ENCODE measurements around the gene DDX20. TPM values are rescaled to one million over a fixed set of nuclear protein-coding genes. Genes with fewer than 3 reads are reported as not detected.
"Not testable (repeated sequence)": the region's sequence is repeated elsewhere in the genome, so short reads cannot be mapped to it uniquely, and the experiment has no call there.

The DDX20 gene
- total RNA-seq, 1 donor from 2014 or later = 18.7 TPM

DNA sequence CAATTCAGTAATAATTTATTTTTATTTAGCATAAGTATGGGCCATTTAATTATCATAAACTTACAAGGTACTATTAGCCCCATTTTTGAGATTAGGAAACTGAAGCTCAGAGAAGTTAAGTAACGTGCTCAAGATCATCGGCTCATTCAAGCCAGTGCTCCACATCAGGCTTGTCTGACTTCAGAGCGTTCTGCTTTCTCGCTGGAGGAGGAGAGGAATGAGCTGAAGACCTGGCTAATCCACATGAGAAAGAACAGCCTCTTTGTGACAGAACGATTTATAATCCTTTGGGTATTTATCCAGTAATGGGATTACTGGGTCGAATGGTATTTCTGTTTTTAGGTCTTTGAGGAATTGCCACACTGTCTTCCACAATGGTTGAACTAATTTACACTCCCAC, 39.7 kb downstream of the DDX20 start:
- Mint-ChIP-seq H3K4me3 (no peak overlapping the region), H3K9me3 (no peaks in the 10 kb centered on the region), H3K27me3 (peaks cover 18% of the 10 kb centered on the region), H3K36me3 (ENCODE audit: low read depth) (no peaks in the 10 kb centered on the region), H3K4me1 (no peaks in the 10 kb centered on the region), H3K27ac (no peak overlapping the region)
- intact Hi-C loops (cut with micrococcal nuclease) = no loop called here
- DNase-seq = no peak

DNA sequence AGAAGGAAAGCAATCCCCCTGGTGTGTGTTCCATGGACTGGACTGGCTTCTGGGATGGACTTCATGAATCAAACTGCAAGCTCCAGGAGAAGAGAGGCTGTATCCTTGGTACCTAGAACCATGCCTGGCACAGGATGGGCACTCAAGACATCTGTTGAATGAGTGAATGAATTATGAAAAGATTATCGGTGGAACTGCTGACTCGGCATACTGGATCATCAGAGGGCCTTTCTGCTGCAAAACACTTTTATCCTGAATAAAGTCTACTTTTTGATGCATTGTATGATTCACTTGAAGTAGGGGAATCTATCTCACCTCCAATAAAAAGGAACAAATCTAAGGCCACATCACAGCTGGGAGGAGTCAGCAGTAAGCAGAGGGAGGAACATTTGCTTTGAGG, 42.9 kb downstream of the DDX20 start:
- no peak overlapping the region for H3K27ac Mint-ChIP-seq
- H3K9me3 Mint-ChIP-seq = no peaks in the 10 kb centered on the region
- DNase-seq = no peak
- no peak overlapping the region for H3K4me3 Mint-ChIP-seq
- intact Hi-C loops (cut with micrococcal nuclease) = no loop called here
- H3K4me1 Mint-ChIP-seq = no peaks in the 10 kb centered on the region
- peaks cover 3% of the 10 kb centered on the region for H3K27me3 Mint-ChIP-seq
- H3K36me3 Mint-ChIP-seq (ENCODE audit: low read depth) = no peaks in the 10 kb centered on the region

DNA sequence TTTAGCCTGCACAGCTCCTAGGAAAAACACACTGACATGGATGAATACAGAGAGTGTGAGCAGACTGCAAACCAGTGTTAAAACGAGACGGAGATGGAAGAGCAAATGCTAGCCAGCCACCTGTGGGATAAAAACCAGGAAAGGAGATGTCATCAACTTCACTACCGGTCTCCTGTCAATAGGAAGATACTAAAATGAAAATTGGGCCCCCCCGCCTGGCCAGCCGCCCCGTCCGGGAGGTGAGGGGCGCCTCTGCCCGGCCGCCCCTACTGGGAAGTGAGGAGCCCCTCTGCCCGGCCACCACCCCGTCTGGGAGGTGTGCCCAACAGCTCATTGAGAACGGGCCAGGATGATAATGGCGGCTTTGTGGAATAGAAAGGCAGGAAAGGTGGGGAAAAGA, 44.0 kb downstream of the DDX20 start:
- DNase-seq; H3K27me3 Mint-ChIP-seq; H3K9me3 Mint-ChIP-seq; H3K4me1 Mint-ChIP-seq; H3K4me3 Mint-ChIP-seq; H3K27ac Mint-ChIP-seq; H3K36me3 Mint-ChIP-seq (ENCODE audit: low read depth); intact Hi-C loops (cut with micrococcal nuclease): not testable (repeated sequence)

DNA sequence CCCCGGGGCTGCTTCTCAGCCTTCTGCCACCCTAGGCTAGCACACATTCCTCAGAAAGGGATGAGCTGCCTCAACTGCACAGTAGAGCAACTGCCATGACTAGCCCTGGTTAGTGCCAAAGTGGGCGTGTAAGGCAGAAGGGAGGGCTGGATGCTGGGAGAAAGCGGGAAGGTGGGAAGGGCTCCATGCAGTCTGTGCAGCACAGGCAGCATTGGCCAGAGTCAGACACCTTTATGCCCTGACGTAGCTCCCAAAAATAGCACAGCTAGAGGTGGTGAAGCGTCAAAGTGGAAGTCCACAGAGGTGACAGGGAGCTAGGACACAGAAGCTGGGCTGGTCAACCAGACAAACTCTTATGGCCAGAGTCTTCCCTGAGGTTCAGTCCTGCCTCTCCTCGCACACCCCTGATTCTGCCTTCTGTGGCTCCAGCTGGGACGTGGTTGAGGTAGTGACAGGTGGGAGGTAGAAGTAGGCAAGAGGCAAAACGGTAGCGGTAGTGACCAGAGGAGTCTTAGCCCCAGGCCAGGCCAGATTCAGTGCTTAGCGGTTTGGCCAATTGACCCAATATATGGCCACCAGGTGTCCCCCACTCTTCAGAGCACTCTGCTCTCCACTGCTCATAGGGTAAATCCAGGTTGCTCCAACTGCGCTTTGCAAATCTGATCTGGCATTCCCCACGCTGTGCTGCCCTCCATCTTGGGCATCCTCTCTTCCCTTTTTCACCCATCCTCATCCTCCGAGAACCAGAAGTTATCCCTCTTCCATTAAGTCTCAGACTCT, 45.6 kb downstream of the DDX20 start:
- no peak overlapping the region for H3K4me3 Mint-ChIP-seq
- H3K27me3 Mint-ChIP-seq = peaks cover 2% of the 10 kb centered on the region
- intact Hi-C loops (cut with micrococcal nuclease) = no loop called here
- DNase-seq = no peak
- H3K36me3 Mint-ChIP-seq (ENCODE audit: low read depth) = no peaks in the 10 kb centered on the region
- no peaks in the 10 kb centered on the region for H3K9me3 Mint-ChIP-seq
- no peak overlapping the region for H3K27ac Mint-ChIP-seq
- H3K4me1 Mint-ChIP-seq = no peaks in the 10 kb centered on the region

DNA sequence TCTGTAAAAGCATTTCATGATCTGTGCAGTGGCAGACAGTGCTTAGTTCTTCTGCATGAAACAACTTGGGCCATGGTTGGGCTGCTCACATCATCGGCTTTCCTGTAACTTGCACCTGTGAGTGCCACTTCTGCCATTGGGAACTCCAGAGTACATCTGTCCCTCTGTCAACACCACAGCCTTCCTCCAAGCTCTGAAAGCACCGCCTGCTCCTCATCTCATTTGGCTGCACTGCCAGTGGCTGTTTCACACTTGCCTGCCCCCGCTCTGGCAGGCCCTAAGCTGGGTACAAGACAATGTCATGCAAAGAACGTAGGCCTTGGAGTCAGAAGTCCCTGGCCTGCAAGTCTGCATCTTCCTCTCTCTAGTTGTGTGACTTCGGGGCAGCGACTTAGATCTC, 46.4 kb downstream of the DDX20 start:
- H3K4me1 Mint-ChIP-seq = no peaks in the 10 kb centered on the region
- no peak overlapping the region for H3K4me3 Mint-ChIP-seq
- no peak for DNase-seq
- no peaks in the 10 kb centered on the region for H3K9me3 Mint-ChIP-seq
- no peaks in the 10 kb centered on the region for H3K36me3 Mint-ChIP-seq (ENCODE audit: low read depth)
- H3K27ac Mint-ChIP-seq = no peak overlapping the region
- intact Hi-C loops (cut with micrococcal nuclease) = no loop called here
- peaks cover 3% of the 10 kb centered on the region for H3K27me3 Mint-ChIP-seq

DNA sequence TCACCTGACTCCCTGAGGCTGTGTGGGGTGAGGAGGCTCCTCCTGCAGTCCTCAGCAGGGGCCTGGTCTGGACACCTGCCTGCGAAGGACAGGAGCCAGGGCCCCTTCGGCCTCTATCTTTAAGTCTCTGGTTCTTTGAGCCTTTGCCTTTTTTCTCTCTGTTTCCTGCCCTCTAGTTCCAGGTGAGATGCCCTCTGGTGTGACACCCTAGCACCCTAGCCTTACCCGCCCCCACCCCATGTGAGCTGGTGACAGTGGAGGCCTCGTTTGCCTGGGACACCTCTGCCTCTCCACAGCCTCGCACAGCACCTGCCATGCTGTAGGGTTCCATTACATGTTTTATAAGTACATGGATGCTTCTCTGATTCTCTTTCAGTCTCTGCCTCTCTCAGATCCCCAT, 47.3 kb downstream of the DDX20 start:
- DNase-seq = no peak
- no peaks in the 10 kb centered on the region for H3K9me3 Mint-ChIP-seq
- no peaks in the 10 kb centered on the region for H3K4me1 Mint-ChIP-seq
- H3K36me3 Mint-ChIP-seq (ENCODE audit: low read depth) = no peaks in the 10 kb centered on the region
- H3K27ac Mint-ChIP-seq = no peak overlapping the region
- peaks cover 3% of the 10 kb centered on the region for H3K27me3 Mint-ChIP-seq
- intact Hi-C loops (cut with micrococcal nuclease) = no loop called here
- H3K4me3 Mint-ChIP-seq = no peak overlapping the region

DNA sequence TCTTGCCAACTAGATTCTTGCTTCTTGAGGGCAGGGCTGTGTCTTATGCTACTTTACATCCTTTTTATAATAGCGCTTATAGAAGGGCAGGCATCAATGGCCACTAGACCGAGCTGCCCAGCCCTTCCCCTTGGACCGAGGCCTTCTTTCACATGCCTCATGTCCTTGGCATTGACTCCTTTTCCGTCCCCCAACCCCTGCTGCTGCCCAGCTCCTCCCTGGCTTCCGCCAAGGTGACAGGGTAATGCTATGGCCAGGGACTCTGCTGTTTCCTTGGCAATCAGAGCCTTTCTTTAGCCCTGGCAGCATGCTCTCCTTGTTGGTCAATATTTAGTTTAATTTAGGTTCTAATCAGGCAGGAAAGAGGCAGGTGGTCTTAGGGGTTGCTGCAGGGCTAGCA, 48.2 kb downstream of the DDX20 start:
- intact Hi-C loops (cut with micrococcal nuclease) = no loop called here
- no peak overlapping the region for H3K4me3 Mint-ChIP-seq
- no peaks in the 10 kb centered on the region for H3K4me1 Mint-ChIP-seq
- H3K36me3 Mint-ChIP-seq (ENCODE audit: low read depth) = no peaks in the 10 kb centered on the region
- H3K27ac Mint-ChIP-seq = no peak overlapping the region
- H3K9me3 Mint-ChIP-seq = no peaks in the 10 kb centered on the region
- peaks cover 5% of the 10 kb centered on the region for H3K27me3 Mint-ChIP-seq
- DNase-seq = no peak

DNA sequence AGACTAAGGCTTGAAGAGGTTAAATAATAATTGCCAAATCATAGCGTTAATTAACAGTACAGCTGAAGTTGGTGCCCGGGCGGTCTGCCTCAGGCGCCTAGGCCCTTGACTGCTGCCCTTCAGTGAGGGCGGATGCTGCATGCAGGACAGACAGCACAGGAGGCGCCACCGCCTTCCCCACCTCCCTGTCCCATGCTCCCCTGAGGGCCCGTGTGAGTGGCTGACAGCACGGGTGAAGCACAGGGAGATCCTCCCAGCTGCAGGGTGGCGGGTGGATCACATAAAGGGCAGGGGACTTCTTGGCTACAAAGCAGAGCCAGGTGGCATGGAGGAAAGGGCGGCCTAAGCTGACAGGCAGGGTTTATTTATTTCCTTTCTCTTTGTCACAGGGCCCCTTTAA, 49.1 kb downstream of the DDX20 start:
- intact Hi-C loops (cut with micrococcal nuclease) = no loop called here
- H3K27me3 Mint-ChIP-seq = peaks cover 3% of the 10 kb centered on the region
- no peak overlapping the region for H3K4me3 Mint-ChIP-seq
- no peaks in the 10 kb centered on the region for H3K36me3 Mint-ChIP-seq (ENCODE audit: low read depth)
- H3K27ac Mint-ChIP-seq = no peak overlapping the region
- no peaks in the 10 kb centered on the region for H3K4me1 Mint-ChIP-seq
- no peak for DNase-seq
- H3K9me3 Mint-ChIP-seq = no peaks in the 10 kb centered on the region

DNA sequence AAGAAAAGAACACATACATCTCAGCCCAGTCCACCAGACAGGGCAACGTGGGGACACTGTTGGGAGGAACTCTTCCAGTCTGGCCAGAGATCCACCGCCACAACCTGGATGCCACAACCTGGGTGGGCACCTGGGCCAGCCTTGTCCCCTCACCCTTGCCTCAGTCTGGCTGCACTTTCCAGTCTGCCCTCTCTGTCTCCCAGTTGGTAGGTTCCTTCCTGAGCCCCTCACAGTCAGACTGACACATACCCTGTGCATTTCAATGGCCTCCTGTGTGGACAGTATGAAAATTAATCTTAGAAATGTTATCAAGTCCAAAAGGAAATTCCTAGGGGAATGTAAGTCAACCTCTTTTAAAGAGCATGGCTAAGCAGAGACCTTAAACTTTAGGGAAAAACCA, 49.5 kb downstream of the DDX20 start:
- no peak overlapping the region for H3K27ac Mint-ChIP-seq
- no peaks in the 10 kb centered on the region for H3K9me3 Mint-ChIP-seq
- H3K4me1 Mint-ChIP-seq = no peaks in the 10 kb centered on the region
- H3K4me3 Mint-ChIP-seq = no peak overlapping the region
- DNase-seq = no peak
- H3K27me3 Mint-ChIP-seq = peaks cover 3% of the 10 kb centered on the region
- H3K36me3 Mint-ChIP-seq (ENCODE audit: low read depth) = no peaks in the 10 kb centered on the region
- intact Hi-C loops (cut with micrococcal nuclease) = no loop called here

DNA sequence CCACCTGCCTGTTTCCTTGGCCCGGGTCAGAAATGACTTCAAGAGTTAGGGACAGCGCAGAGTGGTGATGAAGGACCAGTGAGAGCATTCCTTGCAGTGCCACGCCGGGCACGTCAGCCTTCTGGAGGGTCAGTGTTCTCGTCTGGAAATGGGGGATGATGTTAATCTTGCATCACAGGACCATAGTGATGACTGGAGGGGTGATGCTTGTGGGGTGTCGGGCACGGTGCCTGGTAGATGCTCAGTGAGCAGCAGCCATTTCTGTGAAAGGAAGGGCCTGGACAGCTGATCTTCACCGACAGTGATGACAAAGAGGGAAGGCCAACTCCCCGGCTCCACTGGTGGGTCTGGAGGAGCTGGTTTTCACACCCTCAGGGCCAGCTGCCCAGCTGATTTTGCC, 56.2 kb downstream of the DDX20 start:
- Mint-ChIP-seq H3K9me3 (no peaks in the 10 kb centered on the region), H3K4me3 (no peak overlapping the region), H3K27ac (no peak overlapping the region), H3K27me3 (peaks cover 2% of the 10 kb centered on the region), H3K4me1 (no peaks in the 10 kb centered on the region), H3K36me3 (ENCODE audit: low read depth) (no peaks in the 10 kb centered on the region)
- intact Hi-C loops (cut with micrococcal nuclease) = no loop called here
- DNase-seq = no peak

DNA sequence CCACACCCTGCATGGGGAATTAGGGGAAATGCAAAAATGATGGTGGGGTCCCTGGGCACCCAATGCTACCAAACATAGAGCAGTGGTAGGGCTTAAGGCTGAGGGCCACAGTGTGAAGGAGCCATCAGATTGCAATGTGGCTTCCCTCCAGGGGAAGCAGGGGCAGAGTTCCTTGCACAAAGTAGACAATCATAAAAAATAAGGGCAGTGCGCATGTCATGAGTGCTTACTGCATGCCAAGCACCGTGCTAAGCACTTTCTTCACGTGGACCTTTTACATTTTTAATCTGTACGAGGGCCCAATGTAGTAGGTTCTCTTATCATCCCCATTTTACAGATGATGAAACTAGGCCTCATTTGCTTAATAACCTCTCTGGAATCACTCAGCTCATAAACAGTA, 56.6 kb downstream of the DDX20 start:
- Mint-ChIP-seq H3K9me3 (no peaks in the 10 kb centered on the region), H3K4me1 (no peaks in the 10 kb centered on the region), H3K27me3 (peaks cover 2% of the 10 kb centered on the region), H3K4me3 (no peak overlapping the region), H3K27ac (no peak overlapping the region), H3K36me3 (ENCODE audit: low read depth) (no peaks in the 10 kb centered on the region)
- no peak for DNase-seq
- intact Hi-C loops (cut with micrococcal nuclease) = no loop called here

DNA sequence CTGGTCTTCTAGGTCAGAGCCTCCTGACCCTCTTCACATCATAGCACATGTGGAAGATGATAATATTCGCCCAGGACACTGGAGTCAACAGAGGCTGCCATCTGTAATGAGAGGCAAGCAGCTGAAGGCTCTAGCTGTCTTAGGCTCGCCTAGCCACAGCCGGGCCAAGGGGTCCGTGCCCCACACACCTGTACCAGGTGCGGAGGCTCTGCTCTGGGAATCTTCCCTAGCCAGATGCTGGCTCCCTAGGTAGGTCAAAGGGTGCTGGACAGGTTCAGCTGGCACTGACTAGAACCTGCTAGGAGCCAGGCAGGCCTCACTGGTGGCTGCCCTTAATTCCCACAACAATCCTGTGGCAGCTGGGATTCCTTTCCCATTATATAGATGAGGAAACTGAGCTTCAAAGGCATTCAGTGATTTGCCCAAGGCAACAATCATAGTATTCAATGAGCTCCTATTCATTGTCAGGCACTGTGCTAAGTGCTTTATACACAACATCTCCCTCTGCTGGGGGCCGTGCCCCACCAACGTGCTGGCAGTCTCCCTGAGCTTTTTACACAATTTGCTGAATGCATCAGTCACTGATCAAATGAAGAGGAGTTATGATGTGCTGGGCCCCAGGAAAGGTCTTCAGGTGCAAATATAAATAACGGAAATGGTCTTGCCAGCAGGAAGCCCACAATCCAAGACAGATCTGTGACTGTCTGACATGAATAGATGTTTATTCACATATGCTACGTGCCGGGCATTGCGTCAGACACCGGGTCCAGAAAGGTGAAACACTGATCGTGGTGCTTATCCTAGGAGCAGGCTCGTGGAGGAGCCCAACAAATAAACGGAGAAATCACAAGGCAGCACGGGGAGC, 58.0 kb downstream of the DDX20 start:
- Mint-ChIP-seq H3K36me3 (ENCODE audit: low read depth) (no peaks in the 10 kb centered on the region), H3K4me3 (no peak overlapping the region), H3K27ac (no peak overlapping the region), H3K4me1 (no peaks in the 10 kb centered on the region), H3K9me3 (no peaks in the 10 kb centered on the region), H3K27me3 (peaks cover 2% of the 10 kb centered on the region)
- no peak for DNase-seq
- intact Hi-C loops (cut with micrococcal nuclease) = no loop called here

DNA sequence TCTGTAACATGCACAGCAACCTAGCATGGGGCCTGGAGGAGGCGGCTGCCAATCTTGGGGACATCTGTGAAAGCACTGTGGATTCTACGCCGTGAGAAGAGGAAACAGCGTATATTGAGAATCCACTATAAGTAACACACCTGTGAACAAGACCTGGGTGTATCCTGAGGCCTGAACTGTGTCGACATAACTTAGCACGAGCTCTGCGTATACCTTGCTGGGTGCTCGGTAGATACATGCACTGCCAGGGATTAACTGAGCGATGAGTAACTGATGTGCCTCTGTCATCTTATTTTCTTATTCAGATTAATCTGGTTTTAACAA, 58.6 kb downstream of the DDX20 start:
- no peaks in the 10 kb centered on the region for H3K36me3 Mint-ChIP-seq (ENCODE audit: low read depth)
- H3K4me1 Mint-ChIP-seq = no peaks in the 10 kb centered on the region
- peaks cover 2% of the 10 kb centered on the region for H3K27me3 Mint-ChIP-seq
- DNase-seq = no peak
- no peak overlapping the region for H3K27ac Mint-ChIP-seq
- H3K4me3 Mint-ChIP-seq = no peak overlapping the region
- H3K9me3 Mint-ChIP-seq = no peaks in the 10 kb centered on the region
- intact Hi-C loops (cut with micrococcal nuclease) = no loop called here

DNA sequence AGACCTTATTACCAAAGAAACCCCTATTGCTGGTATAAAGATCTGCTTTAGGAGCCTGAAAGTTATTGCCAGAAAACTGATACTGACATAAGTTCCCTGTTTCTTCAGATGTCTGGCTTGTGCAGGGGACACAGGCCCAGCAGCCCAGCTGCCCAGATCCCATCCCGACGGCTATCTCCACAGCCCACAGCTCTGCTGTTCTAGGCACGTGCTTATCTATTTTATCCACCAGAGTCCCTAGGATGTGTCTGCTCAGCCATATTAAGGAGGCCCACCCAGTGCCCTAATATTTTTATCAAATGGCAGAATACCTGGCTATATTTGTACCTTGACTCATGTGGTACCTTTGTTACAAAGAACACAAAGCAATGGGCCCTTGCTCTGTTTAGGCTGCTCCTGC, 58.9 kb downstream of the DDX20 start:
- no peak overlapping the region for H3K4me3 Mint-ChIP-seq
- no peaks in the 10 kb centered on the region for H3K4me1 Mint-ChIP-seq
- H3K27me3 Mint-ChIP-seq = peaks cover 2% of the 10 kb centered on the region
- DNase-seq = no peak
- H3K9me3 Mint-ChIP-seq = no peaks in the 10 kb centered on the region
- no peaks in the 10 kb centered on the region for H3K36me3 Mint-ChIP-seq (ENCODE audit: low read depth)
- H3K27ac Mint-ChIP-seq = no peak overlapping the region
- intact Hi-C loops (cut with micrococcal nuclease) = no loop called here

All from activated CD4-positive, alpha-beta T cell treated with anti-CD3 and anti-CD28 coated beads, Interleukin-2, amount 10 ng/mL, durations not matched to agents 24 days and 14 days (primary cell).